Fibroblast of skin of abdomen (primary cell): ENCODE results near the gene MICAL2.

Source experiments
- DNase-seq: peaks from one replicate; pipeline ENCODE4 v3.0.0-alpha.2; 2013

Gene MICAL2

GRCh38 chr11:12099132-12099873 is 11.1 kb upstream of the MICAL2 start:
- no peak for DNase-seq

DNA sequence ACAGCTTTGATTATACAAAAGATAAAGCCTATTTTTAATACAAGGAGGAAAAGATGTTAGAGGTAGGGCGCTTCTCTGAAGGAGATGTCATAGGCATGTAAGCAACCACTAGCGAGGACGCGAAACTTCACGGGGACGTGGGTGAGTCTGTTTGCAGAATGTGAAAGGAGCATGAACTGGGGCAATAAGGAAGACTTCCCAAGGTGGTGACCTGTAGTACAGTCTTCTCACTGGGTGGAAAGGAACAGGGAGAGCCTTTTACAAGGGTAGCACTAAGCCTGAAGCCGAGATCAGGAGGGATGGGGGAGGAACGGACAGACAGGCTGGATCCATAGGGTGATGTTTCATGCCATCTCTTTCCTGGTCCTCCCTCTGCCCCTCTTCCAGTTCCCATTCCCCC is 10.0 kb upstream of the MICAL2 start:
- no peak for DNase-seq

GRCh38 chr11:12100841-12101242 is 9.5 kb upstream of the MICAL2 start:
- peak; percentile 33 for DNase-seq

GRCh38 chr11:12101318-12101717 is 9.1 kb upstream of the MICAL2 start:
- no peak for DNase-seq

GRCh38 chr11:12102588-12103410 is 7.6 kb upstream of the MICAL2 start:
- no peak for DNase-seq

DNA sequence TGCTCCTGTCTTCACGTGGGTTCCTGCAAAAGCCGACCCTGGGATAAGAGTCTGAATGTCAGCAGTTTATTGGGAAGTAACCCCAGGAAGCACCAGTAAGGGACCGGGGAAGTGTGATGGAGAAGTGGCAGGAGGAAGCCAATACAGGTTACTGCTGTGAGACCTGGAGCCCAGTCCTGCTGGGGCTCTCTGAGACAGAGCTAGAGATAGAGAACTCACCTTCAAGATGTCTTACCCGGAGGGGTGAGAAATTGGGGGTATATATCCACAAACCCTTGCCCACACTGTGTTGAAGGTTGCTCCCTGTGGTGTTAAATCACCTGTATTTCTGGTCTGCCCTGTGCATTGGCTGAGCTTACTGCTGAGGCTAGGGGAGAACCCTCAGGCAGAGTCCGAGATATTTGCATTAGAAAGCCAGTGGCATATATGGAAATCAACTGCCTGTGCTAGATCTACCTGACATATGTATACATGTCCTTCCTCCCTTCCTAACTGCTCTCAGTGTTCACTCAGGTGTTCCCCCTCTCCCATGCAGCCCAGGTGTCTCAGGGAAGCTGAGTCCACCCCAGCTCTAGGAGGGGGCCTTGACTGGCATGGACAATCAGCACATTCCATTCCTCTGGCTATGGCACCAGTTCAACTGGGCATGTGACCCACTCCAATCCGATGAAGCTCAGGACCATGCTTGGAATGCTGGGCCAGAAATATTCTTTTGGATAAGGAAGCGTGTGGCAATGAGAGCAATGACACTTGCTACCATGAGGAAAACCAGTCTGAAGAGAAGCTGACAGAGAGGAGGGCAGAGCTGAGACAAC is 6.8 kb upstream of the MICAL2 start:
- DNase-seq = no peak

GRCh38 chr11:12105471-12105870 is 4.9 kb upstream of the MICAL2 start:
- no peak for DNase-seq

GRCh38 chr11:12106101-12106500 is 4.3 kb upstream of the MICAL2 start:
- DNase-seq = no peak

GRCh38 chr11:12106501-12106900 is 3.9 kb upstream of the MICAL2 start:
- DNase-seq = no peak

- DNase-seq = no peak
Measured at GRCh38 chr11:12108875-12109453, 1.4 kb upstream of the MICAL2 start.

- DNase-seq = no peak
Measured at GRCh38 chr11:12109591-12110196, 696 bp upstream of the MICAL2 start.

GRCh38 chr11:12110714-12111548 is 541 bp downstream of the MICAL2 start:
- no peak for DNase-seq

- no peak for DNase-seq
Measured at GRCh38 chr11:12111549-12112520, 1.4 kb downstream of the MICAL2 start.

DNA sequence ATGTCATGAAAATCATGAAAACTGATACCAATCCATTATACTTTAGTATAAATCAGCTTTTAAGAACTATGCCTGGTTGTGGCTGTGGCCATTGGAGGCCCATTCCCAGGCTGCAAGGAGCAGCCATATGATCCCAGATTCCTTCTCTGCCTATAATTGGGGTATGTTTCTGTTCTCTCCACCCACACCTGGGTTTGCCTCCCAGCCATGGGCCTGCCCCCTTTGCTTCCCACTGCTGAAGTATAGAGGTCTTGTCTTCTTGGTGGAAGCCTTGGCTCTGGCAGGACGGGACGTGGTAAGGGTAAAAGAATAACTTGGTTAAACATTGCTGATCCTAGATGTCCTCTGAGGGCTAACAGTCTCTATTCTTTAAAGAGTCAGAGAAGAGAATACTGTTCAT is 2.4 kb downstream of the MICAL2 start:
- no peak for DNase-seq

- peak; percentile 26 for DNase-seq
Measured at GRCh38 chr11:12113294-12113693, 2.9 kb downstream of the MICAL2 start.

GRCh38 chr11:12114193-12115033 is 4.0 kb downstream of the MICAL2 start:
- no peak for DNase-seq

GRCh38 chr11:12116425-12117032 is 6.1 kb downstream of the MICAL2 start:
- no peak for DNase-seq

DNA sequence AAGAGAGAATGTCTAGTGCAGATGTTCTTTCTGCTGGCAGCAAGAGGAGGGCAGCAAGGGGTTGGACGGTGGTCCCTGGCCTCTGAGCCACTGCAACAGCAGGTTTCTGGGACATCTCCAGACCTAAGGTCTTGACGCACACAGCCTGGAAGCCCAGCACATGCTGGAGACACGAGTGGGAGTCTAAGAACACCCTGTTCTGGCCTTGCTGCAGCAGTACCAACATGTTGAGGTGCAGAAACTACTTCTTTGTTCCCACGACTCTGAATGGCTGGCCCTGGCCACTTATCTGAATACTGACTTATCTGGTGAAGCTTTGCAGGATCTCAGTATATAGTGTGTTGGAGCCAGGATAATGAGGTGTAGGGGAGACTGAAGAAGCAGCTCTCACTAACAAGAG is 6.8 kb downstream of the MICAL2 start:
- DNase-seq = no peak

- DNase-seq = no peak
Measured at GRCh38 chr11:12117611-12118010, 7.2 kb downstream of the MICAL2 start.
